ENCODE measurements around the gene CD177.
"Not testable (repeated sequence)": the region's sequence is repeated elsewhere in the genome, so short reads cannot be mapped to it uniquely, and the experiment has no call there.

DNA sequence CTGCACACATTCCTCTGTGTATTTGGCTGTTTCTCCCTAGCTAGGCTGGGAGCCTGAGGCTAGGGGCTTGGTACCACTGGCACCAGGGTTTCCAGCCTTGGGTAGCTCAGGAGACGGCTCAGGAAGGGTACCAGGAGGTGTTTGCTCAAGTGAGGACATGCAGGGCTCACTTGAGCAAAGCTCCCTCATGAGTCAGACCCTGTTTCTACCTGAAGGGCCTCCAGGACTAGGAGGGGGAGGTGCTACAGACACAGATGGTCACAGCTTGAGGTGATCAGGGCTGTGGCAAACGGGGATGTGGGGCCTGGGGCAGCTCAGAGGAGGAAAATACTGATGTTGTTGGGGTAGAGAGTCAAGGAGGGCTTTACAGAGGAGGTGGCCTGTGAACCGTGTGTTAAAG, 3.3 kb downstream of the CD177 start:
- TF ChIP-seq, protein P1, sequence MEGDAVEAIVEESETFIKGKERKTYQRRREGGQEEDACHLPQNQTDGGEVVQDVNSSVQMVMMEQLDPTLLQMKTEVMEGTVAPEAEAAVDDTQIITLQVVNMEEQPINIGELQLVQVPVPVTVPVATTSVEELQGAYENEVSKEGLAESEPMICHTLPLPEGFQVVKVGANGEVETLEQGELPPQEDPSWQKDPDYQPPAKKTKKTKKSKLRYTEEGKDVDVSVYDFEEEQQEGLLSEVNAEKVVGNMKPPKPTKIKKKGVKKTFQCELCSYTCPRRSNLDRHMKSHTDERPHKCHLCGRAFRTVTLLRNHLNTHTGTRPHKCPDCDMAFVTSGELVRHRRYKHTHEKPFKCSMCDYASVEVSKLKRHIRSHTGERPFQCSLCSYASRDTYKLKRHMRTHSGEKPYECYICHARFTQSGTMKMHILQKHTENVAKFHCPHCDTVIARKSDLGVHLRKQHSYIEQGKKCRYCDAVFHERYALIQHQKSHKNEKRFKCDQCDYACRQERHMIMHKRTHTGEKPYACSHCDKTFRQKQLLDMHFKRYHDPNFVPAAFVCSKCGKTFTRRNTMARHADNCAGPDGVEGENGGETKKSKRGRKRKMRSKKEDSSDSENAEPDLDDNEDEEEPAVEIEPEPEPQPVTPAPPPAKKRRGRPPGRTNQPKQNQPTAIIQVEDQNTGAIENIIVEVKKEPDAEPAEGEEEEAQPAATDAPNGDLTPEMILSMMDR (IDR thresholded peaks at IDR 0.05; ENCODE audit: low read depth, low read length), result not testable (repeated sequence)
- TF ChIP-seq EZH2phosphoT487 (IDR thresholded peaks at IDR 0.05; ENCODE audit: low read depth), result not testable (repeated sequence)

Data from OCI-LY3 (cell line).